ENCODE results near the gene RGS7. TPM values are rescaled to one million over a fixed set of nuclear protein-coding genes. Genes with fewer than 3 reads are reported as not detected.

Gene RGS7
- total and polyA plus RNA-seq, 7 experiments from 2014 or later: not detected

DNA sequence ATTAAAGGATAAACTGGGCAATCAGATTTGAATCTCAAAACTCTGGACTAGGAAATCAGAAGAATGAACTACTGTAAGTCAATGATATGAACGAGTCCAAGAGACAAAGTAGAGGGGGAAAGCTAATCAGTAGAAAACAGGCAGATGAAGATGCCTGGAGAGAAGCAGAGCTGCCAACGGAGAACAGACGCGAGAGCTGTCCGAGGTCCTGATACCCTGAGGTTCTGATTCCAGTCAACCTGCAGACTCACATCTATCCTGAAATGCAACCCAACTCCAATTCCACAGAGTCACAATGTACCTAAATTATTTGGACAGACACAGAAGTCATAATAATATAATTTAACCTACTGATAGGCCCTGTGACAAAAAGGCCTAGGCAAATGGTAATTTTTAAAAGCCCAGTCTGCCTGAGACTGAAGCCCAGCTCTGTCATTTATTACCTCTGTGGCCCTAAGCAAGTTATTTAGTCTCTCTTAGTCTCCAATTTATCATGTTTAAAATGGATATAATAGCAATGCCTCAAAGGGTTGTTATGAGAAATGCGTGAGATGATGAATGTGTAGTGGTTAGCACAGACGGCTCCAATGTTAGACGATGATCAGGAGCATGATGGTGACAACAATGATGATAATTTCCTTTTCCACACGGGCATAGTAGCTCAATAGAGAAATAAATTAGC lies 33.4 kb downstream of the RGS7 start:
- no peaks in the 10 kb centered on the region for H3K4me1 Mint-ChIP-seq
- no peaks in the 10 kb centered on the region for H3K9me3 ChIP-seq (ENCODE audit: control insufficient read depth in 2 of 3, low read length in 3 of 3)
- no peak overlapping the region for H3K4me3 Mint-ChIP-seq
- H3K27ac Mint-ChIP-seq: no peak overlapping the region
- no peak overlapping the region for H3K27ac ChIP-seq (ENCODE audit: low read depth, low read length)
- no peak overlapping the region for H3K4me3 ChIP-seq (ENCODE audit: low read length)
- peaks cover 0 to 5% (median 0%) of the 10 kb centered on the region in 5 donors for H3K27me3 Mint-ChIP-seq
- intact Hi-C loops (cut with micrococcal nuclease): no loop called here
- H3K4me1 ChIP-seq (ENCODE audit: control insufficient read depth in 2 of 2, insufficient read depth in 2 of 2, low read length in 2 of 2): no peaks in the 10 kb centered on the region
- peaks cover 0 to 20% (median 4%) of the 10 kb centered on the region in 11 donors for H3K9me3 Mint-ChIP-seq
- no peak for ATAC-seq
- no peaks in the 10 kb centered on the region for H3K36me3 Mint-ChIP-seq
- ChIA-PET CTCF (no interaction called here), POLR2A (no interaction called here)
- no peaks in the 10 kb centered on the region for H3K36me3 ChIP-seq (ENCODE audit: control insufficient read depth in 2 of 3, insufficient read depth in 3 of 3, low read length in 3 of 3)
- H3K27me3 ChIP-seq (ENCODE audit: control insufficient read depth in 2 of 2, insufficient read depth in 2 of 2, low read length in 2 of 2): no peaks in the 10 kb centered on the region
- DNase-seq: no peak

DNA sequence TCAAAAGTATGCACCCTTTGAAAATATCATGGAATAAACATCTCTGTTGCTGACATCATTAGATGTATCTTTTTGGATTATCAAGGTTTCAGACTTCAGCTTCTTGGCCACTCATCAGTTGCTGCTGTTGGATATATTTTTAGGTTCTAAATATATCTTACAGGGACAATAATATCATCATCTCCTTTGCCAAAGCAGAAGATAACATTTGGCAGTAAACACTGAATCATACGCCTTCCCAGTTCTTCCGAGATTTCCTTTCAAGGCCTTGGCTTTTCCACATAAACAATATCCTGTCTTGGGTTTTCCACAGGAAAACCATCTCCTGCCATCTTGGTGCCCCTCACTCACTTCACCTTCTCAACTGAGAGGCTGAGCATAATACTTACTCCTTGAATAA lies 39.3 kb downstream of the RGS7 start:
- no peaks in the 10 kb centered on the region for H3K27me3 ChIP-seq (ENCODE audit: control insufficient read depth in 2 of 2, insufficient read depth in 2 of 2, low read length in 2 of 2)
- intact Hi-C loops (cut with micrococcal nuclease): no loop called here
- POLR2A ChIA-PET: no interaction called here
- ATAC-seq (no peak), DNase-seq (no peak)
- Mint-ChIP-seq H3K4me3 (no peak overlapping the region), H3K27ac (no peak overlapping the region), H3K27me3 (peaks cover 0 to 5% (median 0%) of the 10 kb centered on the region in 5 donors), H3K9me3 (peaks cover 0 to 13% (median 2%) of the 10 kb centered on the region in 11 donors), H3K36me3 (no peaks in the 10 kb centered on the region), H3K4me1 (no peaks in the 10 kb centered on the region)
- H3K4me3 ChIP-seq (ENCODE audit: low read length): no peak overlapping the region
- no peaks in the 10 kb centered on the region for H3K4me1 ChIP-seq (ENCODE audit: control insufficient read depth in 2 of 2, insufficient read depth in 2 of 2, low read length in 2 of 2)
- CTCF ChIA-PET: no interaction called here
- no peak overlapping the region for H3K27ac ChIP-seq (ENCODE audit: low read depth, low read length)
- H3K36me3 ChIP-seq (ENCODE audit: control insufficient read depth in 2 of 3, insufficient read depth in 3 of 3, low read length in 3 of 3): no peaks in the 10 kb centered on the region
- no peaks in the 10 kb centered on the region for H3K9me3 ChIP-seq (ENCODE audit: control insufficient read depth in 2 of 3, low read length in 3 of 3)

DNA sequence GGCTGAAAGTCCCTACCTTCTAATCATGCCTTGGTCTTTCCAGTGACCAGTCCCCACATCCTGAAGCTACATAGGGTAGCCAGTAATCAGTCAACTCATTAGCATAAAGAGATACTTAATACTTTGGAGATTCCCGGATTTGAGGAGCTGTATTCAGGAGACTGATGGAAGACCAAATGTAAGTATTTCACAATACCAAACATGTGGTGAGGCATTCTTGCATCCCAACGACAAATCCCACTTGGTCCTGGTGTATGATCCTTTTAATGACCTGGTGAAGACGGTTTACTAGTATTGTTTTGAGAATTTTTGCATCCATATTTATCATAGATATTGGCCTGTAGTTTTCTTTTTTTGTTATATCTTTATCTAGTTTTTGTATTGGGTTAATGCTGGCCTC lies 40.6 kb downstream of the RGS7 start:
- CTCF ChIA-PET: no interaction called here

GRCh38 chr1:241311056-241311746 lies 45.8 kb downstream of the RGS7 start:
- Mint-ChIP-seq H3K4me1 (no peaks in the 10 kb centered on the region), H3K27me3 (no peaks in the 10 kb centered on the region), H3K27ac (no peak overlapping the region), H3K36me3 (no peaks in the 10 kb centered on the region), H3K9me3 (peaks cover 0 to 15% (median 2%) of the 10 kb centered on the region in 11 donors), H3K4me3 (no peak overlapping the region)
- ChIA-PET CTCF (no interaction called here), POLR2A (no interaction called here)
- DNase-seq: no peak
- H3K27me3 ChIP-seq (ENCODE audit: control insufficient read depth in 2 of 2, insufficient read depth in 2 of 2, low read length in 2 of 2): no peaks in the 10 kb centered on the region
- no peak for ATAC-seq
- H3K27ac ChIP-seq (ENCODE audit: low read depth, low read length): no peak overlapping the region
- no peaks in the 10 kb centered on the region for H3K9me3 ChIP-seq (ENCODE audit: control insufficient read depth in 2 of 3, low read length in 3 of 3)
- no peak overlapping the region for H3K4me3 ChIP-seq (ENCODE audit: low read length)
- intact Hi-C loops (cut with micrococcal nuclease): no loop called here
- no peaks in the 10 kb centered on the region for H3K36me3 ChIP-seq (ENCODE audit: control insufficient read depth in 2 of 3, insufficient read depth in 3 of 3, low read length in 3 of 3)
- no peaks in the 10 kb centered on the region for H3K4me1 ChIP-seq (ENCODE audit: control insufficient read depth in 2 of 2, insufficient read depth in 2 of 2, low read length in 2 of 2)

More for the DNA sequence above, 40.6 kb downstream of the RGS7 start:
- Mint-ChIP-seq H3K27ac (no peak overlapping the region), H3K4me1 (no peaks in the 10 kb centered on the region), H3K4me3 (no peak overlapping the region), H3K27me3 (peaks cover 0 to 5% (median 0%) of the 10 kb centered on the region in 5 donors), H3K9me3 (peaks cover 0 to 9% (median 0%) of the 10 kb centered on the region in 11 donors), H3K36me3 (no peaks in the 10 kb centered on the region)
- intact Hi-C loops (cut with micrococcal nuclease): no loop called here
- H3K4me1 ChIP-seq (ENCODE audit: control insufficient read depth in 2 of 2, insufficient read depth in 2 of 2, low read length in 2 of 2): no peaks in the 10 kb centered on the region
- no peak for DNase-seq
- H3K4me3 ChIP-seq (ENCODE audit: low read length): no peak overlapping the region
- no peaks in the 10 kb centered on the region for H3K36me3 ChIP-seq (ENCODE audit: control insufficient read depth in 2 of 3, insufficient read depth in 3 of 3, low read length in 3 of 3)
- no peak overlapping the region for H3K27ac ChIP-seq (ENCODE audit: low read depth, low read length)
- no peak for ATAC-seq
- no peaks in the 10 kb centered on the region for H3K27me3 ChIP-seq (ENCODE audit: control insufficient read depth in 2 of 2, insufficient read depth in 2 of 2, low read length in 2 of 2)
- POLR2A ChIA-PET: no interaction called here
- no peaks in the 10 kb centered on the region for H3K9me3 ChIP-seq (ENCODE audit: control insufficient read depth in 2 of 3, low read length in 3 of 3)

DNA sequence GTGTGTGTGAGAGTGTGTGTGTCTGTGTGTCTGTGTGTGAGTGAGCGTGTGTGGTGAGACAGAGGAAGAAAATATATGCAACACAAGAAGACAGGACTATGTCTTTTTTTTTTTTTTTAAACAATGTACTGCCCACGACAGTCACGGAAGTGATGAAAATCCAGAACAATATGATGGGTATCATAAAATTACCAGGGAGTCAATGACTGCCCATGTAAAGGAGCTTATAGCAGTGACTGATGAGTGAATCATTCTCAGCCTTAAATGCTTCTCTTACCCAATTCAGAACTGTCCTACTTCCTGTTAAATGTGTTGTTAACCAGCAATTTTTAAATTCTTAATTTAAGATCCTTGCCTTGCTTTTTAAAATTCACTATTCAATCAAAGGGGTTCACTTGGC lies 46.6 kb downstream of the RGS7 start:
- POLR2A ChIA-PET: no interaction called here
- CTCF ChIA-PET: no interaction called here
- peaks cover 0 to 15% (median 2%) of the 10 kb centered on the region in 11 donors for H3K9me3 Mint-ChIP-seq
- H3K4me1 ChIP-seq (ENCODE audit: control insufficient read depth in 2 of 2, insufficient read depth in 2 of 2, low read length in 2 of 2): no peaks in the 10 kb centered on the region
- H3K27me3 ChIP-seq (ENCODE audit: control insufficient read depth in 2 of 2, insufficient read depth in 2 of 2, low read length in 2 of 2): no peaks in the 10 kb centered on the region
- H3K36me3 ChIP-seq (ENCODE audit: control insufficient read depth in 2 of 3, insufficient read depth in 3 of 3, low read length in 3 of 3): no peaks in the 10 kb centered on the region
- ATAC-seq: no peak
- no peak overlapping the region for H3K4me3 Mint-ChIP-seq
- H3K4me3 ChIP-seq (ENCODE audit: low read length): no peak overlapping the region
- intact Hi-C loops (cut with micrococcal nuclease): no loop called here
- no peaks in the 10 kb centered on the region for H3K36me3 Mint-ChIP-seq
- H3K27ac ChIP-seq (ENCODE audit: low read depth, low read length): no peak overlapping the region
- H3K9me3 ChIP-seq (ENCODE audit: control insufficient read depth in 2 of 3, low read length in 3 of 3): no peaks in the 10 kb centered on the region
- H3K27me3 Mint-ChIP-seq: no peaks in the 10 kb centered on the region
- H3K4me1 Mint-ChIP-seq: no peaks in the 10 kb centered on the region
- no peak overlapping the region for H3K27ac Mint-ChIP-seq
- DNase-seq: no peak

DNA sequence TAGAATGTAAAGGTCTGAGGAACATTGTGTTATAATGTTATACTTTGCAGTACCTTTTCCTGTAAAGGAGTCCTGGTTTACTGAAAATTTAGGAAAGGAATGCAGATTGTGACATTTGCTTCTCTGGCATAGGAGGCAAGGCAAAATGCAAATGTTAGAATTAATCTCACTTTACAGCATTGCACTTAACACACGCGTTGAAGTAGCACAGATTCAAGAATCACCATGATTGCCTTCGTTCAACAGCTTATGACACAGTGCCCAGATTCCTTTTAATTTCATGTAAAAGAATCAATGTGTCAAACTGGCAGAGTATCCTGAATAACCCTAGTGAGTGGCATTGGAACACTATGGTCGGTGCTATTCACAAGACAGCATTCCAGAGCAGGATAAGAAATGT lies 47.4 kb downstream of the RGS7 start:
- no peak for ATAC-seq
- H3K4me3 Mint-ChIP-seq: no peak overlapping the region

DNA sequence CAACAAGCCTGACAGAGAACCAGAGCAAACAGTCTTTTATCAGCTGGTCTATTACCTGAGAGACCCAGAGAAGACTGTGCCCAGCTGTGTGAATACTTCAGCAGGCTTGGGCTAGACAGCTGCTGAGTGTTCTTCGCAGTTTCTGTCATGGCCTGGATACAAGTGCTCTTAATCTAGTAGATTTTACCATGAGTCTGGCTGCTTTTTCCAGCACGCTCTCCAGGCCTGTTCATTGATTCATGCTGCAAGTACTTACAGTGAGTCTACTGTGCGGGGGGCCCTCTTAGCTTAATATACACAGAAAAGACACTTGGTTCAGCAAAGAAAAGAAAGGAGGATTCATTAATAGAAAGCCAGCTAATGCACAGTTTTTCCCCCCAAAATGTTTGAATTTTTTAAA lies 48.5 kb downstream of the RGS7 start:
- POLR2A ChIA-PET: no interaction called here
- no peaks in the 10 kb centered on the region for H3K4me1 Mint-ChIP-seq

More for the DNA sequence above, 47.4 kb downstream of the RGS7 start:
- DNase-seq: no peak
- H3K4me1 ChIP-seq (ENCODE audit: control insufficient read depth in 2 of 2, insufficient read depth in 2 of 2, low read length in 2 of 2): no peaks in the 10 kb centered on the region
- no peaks in the 10 kb centered on the region for H3K27me3 ChIP-seq (ENCODE audit: control insufficient read depth in 2 of 2, insufficient read depth in 2 of 2, low read length in 2 of 2)
- H3K27ac ChIP-seq (ENCODE audit: low read depth, low read length): no peak overlapping the region
- Mint-ChIP-seq H3K9me3 (peaks cover under 1 to 12% (median 4%) of the 10 kb centered on the region in 11 donors), H3K27me3 (no peaks in the 10 kb centered on the region), H3K4me1 (no peaks in the 10 kb centered on the region), H3K36me3 (no peaks in the 10 kb centered on the region), H3K27ac (no peak overlapping the region)
- H3K4me3 ChIP-seq (ENCODE audit: low read length): no peak overlapping the region
- ChIA-PET CTCF (no interaction called here), POLR2A (no interaction called here)
- H3K9me3 ChIP-seq (ENCODE audit: control insufficient read depth in 2 of 3, low read length in 3 of 3): no peaks in the 10 kb centered on the region
- no peaks in the 10 kb centered on the region for H3K36me3 ChIP-seq (ENCODE audit: control insufficient read depth in 2 of 3, insufficient read depth in 3 of 3, low read length in 3 of 3)
- intact Hi-C loops (cut with micrococcal nuclease): no loop called here

More for the DNA sequence above, 48.5 kb downstream of the RGS7 start:
- Histone ChIP-seq H3K27ac (ENCODE audit: low read depth, low read length) (no peak overlapping the region), H3K4me3 (ENCODE audit: low read length) (no peak overlapping the region), H3K36me3 (ENCODE audit: control insufficient read depth in 2 of 3, insufficient read depth in 3 of 3, low read length in 3 of 3) (no peaks in the 10 kb centered on the region), H3K27me3 (ENCODE audit: control insufficient read depth in 2 of 2, insufficient read depth in 2 of 2, low read length in 2 of 2) (no peaks in the 10 kb centered on the region), H3K9me3 (ENCODE audit: control insufficient read depth in 2 of 3, low read length in 3 of 3) (no peaks in the 10 kb centered on the region), H3K4me1 (ENCODE audit: control insufficient read depth in 2 of 2, insufficient read depth in 2 of 2, low read length in 2 of 2) (no peaks in the 10 kb centered on the region)
- no peak overlapping the region for H3K4me3 Mint-ChIP-seq
- intact Hi-C loops (cut with micrococcal nuclease): no loop called here
- H3K36me3 Mint-ChIP-seq: no peaks in the 10 kb centered on the region
- no peak overlapping the region for H3K27ac Mint-ChIP-seq
- peaks cover 4 to 12% (median 10%) of the 10 kb centered on the region in 11 donors for H3K9me3 Mint-ChIP-seq
- CTCF ChIA-PET: interaction anchor here (0.7 kb wide), 1 partner anchor 8 kb away, joined by 3 read pairs; no protein-coding TSS in a partner anchor
- no peak for DNase-seq
- ATAC-seq: no peak
- no peaks in the 10 kb centered on the region for H3K27me3 Mint-ChIP-seq

Measured in naive thymus-derived CD4-positive, alpha-beta T cell (primary cell).